Neuronal stem cell (in vitro differentiated cells): ENCODE measurements around the gene GRM7. TPM values are rescaled to one million over a fixed set of nuclear protein-coding genes. Genes with fewer than 3 reads are reported as not detected.

ENCODE experiments used
- DNase-seq: peaks from one replicate; pipeline ENCODE4 v3.0.0-alpha.2; 2013; ENCODE audit warnings: low spot score
- H2AFZ ChIP-seq: one replicate; pipeline ENCODE4 v1.6.1; 2013; ENCODE audit warnings: mild to moderate bottlenecking, low read length, inconsistent platforms
- H2AK5ac ChIP-seq: 2 replicates; pipeline ENCODE4 v1.6.1; 2013; ENCODE audit warnings: low read depth, mild to moderate bottlenecking, inconsistent platforms, low read length, moderate library complexity, mixed read lengths
- H2BK120ac ChIP-seq: 2 replicates; pipeline ENCODE4 v1.6.1; 2013; ENCODE audit warnings: low read depth, mild to moderate bottlenecking, inconsistent platforms, low read length, moderate library complexity, mixed read lengths
- H2BK12ac ChIP-seq: one replicate; pipeline ENCODE4 v1.6.1; 2013; ENCODE audit warnings: low read length, inconsistent platforms
- H2BK15ac ChIP-seq: 2 replicates; pipeline ENCODE4 v1.6.1; 2013; ENCODE audit warnings: mild to moderate bottlenecking, low read length, inconsistent platforms, mixed read lengths
- H2BK5ac ChIP-seq: one replicate; pipeline ENCODE4 v1.6.1; 2013; ENCODE audit warnings: inconsistent platforms, mild to moderate bottlenecking, low read length, moderate library complexity
- H3K14ac ChIP-seq: one replicate; pipeline ENCODE4 v1.6.1; 2013; ENCODE audit warnings: low read length, inconsistent platforms
- H3K18ac ChIP-seq: 2 replicates; pipeline ENCODE4 v1.6.1; 2013; ENCODE audit warnings: low read length, inconsistent platforms
- H3K23ac ChIP-seq: 2 replicates; pipeline ENCODE4 v1.6.1; 2013; ENCODE audit warnings: low read depth, mild to moderate bottlenecking, mixed read lengths, low read length, inconsistent platforms; ENCODE audit not compliant: poor library complexity
- H3K27ac ChIP-seq: replicated peaks from 3 replicates; pipeline ENCODE4 v1.5.1; 2013; ENCODE audit warnings: low read length, inconsistent platforms
- H3K27me3 ChIP-seq, 3 experiments: 2 replicates each; pipeline ENCODE4 v1.6.1; 2013; ENCODE audit warnings: low read length in 3 of 3, mild to moderate bottlenecking in 2 of 3, inconsistent platforms in 1 of 3, low read depth in 1 of 3, mixed read lengths in 1 of 3, moderate library complexity in 1 of 3; ENCODE audit not compliant: control insufficient read depth in 3 of 3, insufficient read depth in 3 of 3
- H3K36me3 ChIP-seq, 2 donors: replicated peaks in 1 of 2; 2 replicates each; pipeline ENCODE4 v1.6.1; 2013; ENCODE audit warnings: low read length in 2 of 2; ENCODE audit not compliant: control insufficient read depth in 2 of 2, insufficient read depth in 2 of 2
- H3K4ac ChIP-seq: 2 replicates; pipeline ENCODE4 v1.6.1; 2013; ENCODE audit warnings: inconsistent platforms, mild to moderate bottlenecking, low read length, moderate library complexity
- H3K4me1 ChIP-seq, 2 donors: 1 replicate in 1 of 2; 2 replicates in 1 of 2; pipeline ENCODE4 v1.6.1; 2013; ENCODE audit warnings: low read length in 2 of 2, low read depth in 1 of 2; ENCODE audit not compliant: control insufficient read depth in 2 of 2, insufficient read depth in 1 of 2
- H3K4me2 ChIP-seq: one replicate; pipeline ENCODE4 v1.6.1; 2013; ENCODE audit warnings: mild to moderate bottlenecking, low read length, inconsistent platforms; ENCODE audit not compliant: insufficient read depth, poor library complexity, severe bottlenecking
- H3K4me3 ChIP-seq, 2 donors: 2 replicates each; pipeline ENCODE4 v1.5.1; 2013; ENCODE audit warnings: low read length in 2 of 2, mild to moderate bottlenecking in 2 of 2, inconsistent platforms in 1 of 2, moderate library complexity in 1 of 2
- H3K79me1 ChIP-seq: one replicate; pipeline ENCODE4 v1.6.1; 2013; ENCODE audit warnings: low read depth, mild to moderate bottlenecking, inconsistent platforms, low read length, moderate library complexity
- H3K9ac ChIP-seq: one replicate; pipeline ENCODE4 v1.6.1; 2013; ENCODE audit warnings: mild to moderate bottlenecking, low read depth, low read length, inconsistent platforms; ENCODE audit not compliant: poor library complexity
- H3K9me3 ChIP-seq, 2 donors: replicated peaks in 1 of 2; 2 replicates each; pipeline versions ENCODE3 to v1.6.1; 2013; ENCODE audit warnings: low read length in 2 of 2, mild to moderate bottlenecking in 2 of 2, inconsistent platforms in 1 of 2, low read depth in 1 of 2, mixed read lengths in 1 of 2, moderate library complexity in 1 of 2; ENCODE audit not compliant: control insufficient read depth in 2 of 2, insufficient read depth in 1 of 2
- H4K8ac ChIP-seq: one replicate; pipeline ENCODE4 v1.6.1; 2013; ENCODE audit warnings: low read depth, mild to moderate bottlenecking, inconsistent platforms, low read length, moderate library complexity
- H4K91ac ChIP-seq: one replicate; pipeline ENCODE4 v1.6.1; 2013; ENCODE audit warnings: low read length, low read depth, mild to moderate bottlenecking, inconsistent platforms; ENCODE audit not compliant: poor library complexity
- WGBS, 2 donors: extraction: QIAGEN DNeasy Blood & Tissue Kit; methylation state at CpG; one replicate each; pipeline ENCODE4 v1.1.7; 2013; ENCODE audit warnings: missing lambda C conversion rate in 2 of 2, mixed read lengths in 1 of 2; ENCODE audit not compliant: insufficient read length in 2 of 2, insufficient replicate concordance in 1 of 2; ENCODE audit errors: extremely low coverage in 2 of 2; 5-methylcytosine and 5-hydroxymethylcytosine counted together
- polyA plus RNA-seq, 2 experiments: library from polyadenylated mRNA; stranded (reverse); fragments of 200-250 nt; gene quantifications; one replicate each; pipeline ENCODE4 v1.2.3, GENCODE V29; 2013

The GRM7 gene
- polyA plus RNA-seq (2013, experiment 1 of 2), result 0.18 TPM
- 0.12 TPM for polyA plus RNA-seq (2013, experiment 2 of 2)

GRCh38 chr3:6860954-6861624, at the start of gene GRM7:
Gene GRM7, plus strand, starts transcription at chr3:6861115.
- peak; percentile 58 for DNase-seq
- no peaks in the 10 kb centered on the region for H3K79me1 ChIP-seq
- H3K23ac ChIP-seq, result no peak within 1 kb of the TSS
- H3K36me3 ChIP-seq, result no peaks in the 10 kb centered on the region
- WGBS, 2 donors, result no CpG with 5 or more reads among the region's 62 CpGs
- H3K9me3 ChIP-seq, result no peaks in the 10 kb centered on the region
- H3K27ac ChIP-seq, result no peak within 1 kb of the TSS
- peak within 1 kb of the TSS; percentile 4 for H2BK120ac ChIP-seq
- no peak within 1 kb of the TSS for H2BK12ac ChIP-seq
- peaks cover 0 to 8% of the 10 kb centered on the region in 2 donors for H3K4me1 ChIP-seq
- H3K4me2 ChIP-seq, result peak within 1 kb of the TSS; percentile 95
- H3K18ac ChIP-seq, result peak within 1 kb of the TSS; percentile 90
- H4K8ac ChIP-seq, result no peak within 1 kb of the TSS
- no peak within 1 kb of the TSS for H2AK5ac ChIP-seq
- H2BK15ac ChIP-seq, result peak within 1 kb of the TSS; percentile 31
- H3K4me3 ChIP-seq, result peak within 1 kb of the TSS in 1 of 2 donors; percentile 70
- H2AFZ ChIP-seq, result peak within 1 kb of the TSS; percentile 59
- H3K4ac ChIP-seq, result no peak within 1 kb of the TSS
- H3K14ac ChIP-seq, result no peak within 1 kb of the TSS
- peak within 1 kb of the TSS; percentile 54 for H2BK5ac ChIP-seq
- no peak within 1 kb of the TSS for H4K91ac ChIP-seq
- H3K27me3 ChIP-seq, result peaks cover 18 to 70% (median 51%) of the 10 kb centered on the region in 3 experiments
- peak within 1 kb of the TSS; percentile 86 for H3K9ac ChIP-seq

- Histone ChIP-seq H2BK15ac (no peak overlapping the region), H2AFZ (no peak overlapping the region), H3K36me3 (no peaks in the 10 kb centered on the region), H3K79me1 (no peaks in the 10 kb centered on the region), H3K4me3 (no peak overlapping the region), H3K27ac (no peak overlapping the region), H3K23ac (no peak overlapping the region), H3K4me2 (no peak overlapping the region), H3K18ac (no peak overlapping the region), H3K9ac (no peak overlapping the region), H4K91ac (no peak overlapping the region), H2BK5ac (no peak overlapping the region), H3K4ac (no peak overlapping the region), H3K14ac (no peak overlapping the region), H2AK5ac (no peak overlapping the region), H3K4me1 (no peaks in the 10 kb centered on the region), H3K9me3 (no peaks in the 10 kb centered on the region), H2BK12ac (no peak overlapping the region), H2BK120ac (no peak overlapping the region), H3K27me3 (no peaks in the 10 kb centered on the region), H4K8ac (no peak overlapping the region)
- no peak for DNase-seq
- WGBS, 2 donors, result no CpG with 5 or more reads among the region's 3 CpGs
Observed at GRCh38 chr3:6821411-6821810, 39.5 kb upstream of the GRM7 start.

GRCh38 chr3:6825524-6825923, 35.4 kb upstream of the GRM7 start:
- H3K9ac ChIP-seq, result no peak overlapping the region
- no peak overlapping the region for H4K8ac ChIP-seq
- H2AFZ ChIP-seq, result no peak overlapping the region
- no peak overlapping the region for H2BK5ac ChIP-seq
- H3K23ac ChIP-seq, result no peak overlapping the region
- no CpG with 5 or more reads among the region's 1 CpG for WGBS, 2 donors
- no peak overlapping the region for H2BK15ac ChIP-seq
- H3K18ac ChIP-seq, result no peak overlapping the region
- no peak for DNase-seq
- H3K27ac ChIP-seq, result no peak overlapping the region
- H3K9me3 ChIP-seq, result no peaks in the 10 kb centered on the region
- H3K27me3 ChIP-seq, result no peaks in the 10 kb centered on the region
- H3K14ac ChIP-seq, result no peak overlapping the region
- H2BK12ac ChIP-seq, result no peak overlapping the region
- no peak overlapping the region for H3K4ac ChIP-seq
- H3K4me1 ChIP-seq, result no peaks in the 10 kb centered on the region
- H4K91ac ChIP-seq, result no peak overlapping the region
- H2AK5ac ChIP-seq, result no peak overlapping the region
- H3K36me3 ChIP-seq, result no peaks in the 10 kb centered on the region
- no peak overlapping the region for H3K4me3 ChIP-seq
- H3K79me1 ChIP-seq, result no peaks in the 10 kb centered on the region
- no peak overlapping the region for H3K4me2 ChIP-seq
- H2BK120ac ChIP-seq, result no peak overlapping the region

GRCh38 chr3:6827453-6827852, 33.5 kb upstream of the GRM7 start:
- no peak overlapping the region for H3K9ac ChIP-seq
- no peaks in the 10 kb centered on the region for H3K36me3 ChIP-seq
- no peak overlapping the region for H2BK12ac ChIP-seq
- no peaks in the 10 kb centered on the region for H3K79me1 ChIP-seq
- no peak overlapping the region for H2AFZ ChIP-seq
- H4K8ac ChIP-seq, result no peak overlapping the region
- H3K27me3 ChIP-seq, result no peaks in the 10 kb centered on the region
- no peak overlapping the region for H3K4me2 ChIP-seq
- no peak overlapping the region for H3K27ac ChIP-seq
- 57% methylated on average over 1 of the region's 6 CpGs; no CpG with 5 or more reads in 1 of the 2 donors for WGBS, 2 donors
- no peak overlapping the region for H4K91ac ChIP-seq
- H3K4ac ChIP-seq, result no peak overlapping the region
- no peaks in the 10 kb centered on the region for H3K4me1 ChIP-seq
- H2BK5ac ChIP-seq, result no peak overlapping the region
- no peak overlapping the region for H3K18ac ChIP-seq
- H2BK15ac ChIP-seq, result no peak overlapping the region
- DNase-seq, result no peak
- no peak overlapping the region for H3K4me3 ChIP-seq
- no peaks in the 10 kb centered on the region for H3K9me3 ChIP-seq
- no peak overlapping the region for H3K14ac ChIP-seq
- no peak overlapping the region for H3K23ac ChIP-seq
- H2AK5ac ChIP-seq, result no peak overlapping the region
- H2BK120ac ChIP-seq, result no peak overlapping the region
